GM19043 (cell line): ENCODE results near the gene STXBP6.

Experiments used
- ATAC-seq: cut with Tn5 transposase; IDR thresholded peaks from one replicate; pipeline ENCODE4 v1.9.1; 2021; ENCODE audit warnings: low read depth; ENCODE audit not compliant: unreplicated experiment

STXBP6 gene

DNA sequence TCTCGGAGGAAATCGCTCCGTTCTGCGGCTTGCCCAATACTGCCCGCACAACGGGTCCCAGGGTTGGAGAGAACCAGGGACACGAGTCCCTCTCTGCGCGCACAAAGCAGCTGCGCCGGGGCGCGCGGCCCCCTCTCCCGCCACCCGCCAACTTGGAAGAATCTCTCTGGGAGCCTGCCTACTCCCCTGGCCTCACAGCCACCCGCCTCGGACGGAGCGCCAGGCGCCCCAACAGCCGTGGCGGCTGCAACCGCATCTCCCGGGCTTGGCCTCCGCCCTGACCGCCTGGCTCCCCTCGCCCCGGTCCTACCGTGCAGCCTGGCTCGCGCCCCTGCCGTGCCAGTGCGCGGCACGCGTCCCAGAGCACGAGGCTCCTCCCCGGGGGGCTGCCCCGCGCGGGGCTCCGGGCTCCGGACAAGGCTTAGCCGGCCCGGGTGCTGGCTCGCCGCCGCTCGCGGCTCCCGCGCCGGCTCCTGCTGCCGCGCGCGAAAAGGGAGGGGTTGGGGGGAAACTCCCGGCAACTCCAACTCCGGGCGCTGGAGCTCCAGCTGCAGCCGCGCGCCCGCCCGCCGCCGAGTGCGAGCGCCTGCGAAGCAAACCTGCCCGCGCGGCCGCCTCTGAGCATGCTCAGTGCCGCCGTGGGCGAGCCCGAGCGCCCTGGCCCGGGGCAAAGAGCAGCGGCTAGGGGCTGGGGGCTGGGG is at the start of gene STXBP6:
Gene STXBP6 (minus strand): TSS at position 580 of the 701 bp plus-strand sequence. CDS start 75,329 bp downstream, outside the sequence.
- no peak for ATAC-seq

DNA sequence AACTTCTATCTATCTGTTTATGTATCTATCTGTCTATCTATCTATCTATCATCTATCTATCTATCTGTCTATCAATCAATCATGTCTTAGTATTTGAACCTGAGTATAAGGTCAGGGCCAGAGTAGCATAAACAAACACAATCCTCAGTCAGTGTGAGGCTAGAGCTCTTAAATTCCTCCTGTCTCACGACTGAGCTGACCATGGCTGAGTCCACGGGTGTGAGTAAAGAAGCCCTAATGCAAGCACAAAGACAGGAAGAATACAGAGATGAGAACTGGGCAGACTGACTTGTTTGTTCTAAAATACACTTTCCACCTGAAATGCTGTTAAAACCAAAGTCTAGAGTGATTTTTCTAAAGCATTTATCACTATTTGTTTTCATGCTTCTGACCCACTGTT is 47.2 kb upstream of the STXBP6 start:
- ATAC-seq, result no peak

DNA sequence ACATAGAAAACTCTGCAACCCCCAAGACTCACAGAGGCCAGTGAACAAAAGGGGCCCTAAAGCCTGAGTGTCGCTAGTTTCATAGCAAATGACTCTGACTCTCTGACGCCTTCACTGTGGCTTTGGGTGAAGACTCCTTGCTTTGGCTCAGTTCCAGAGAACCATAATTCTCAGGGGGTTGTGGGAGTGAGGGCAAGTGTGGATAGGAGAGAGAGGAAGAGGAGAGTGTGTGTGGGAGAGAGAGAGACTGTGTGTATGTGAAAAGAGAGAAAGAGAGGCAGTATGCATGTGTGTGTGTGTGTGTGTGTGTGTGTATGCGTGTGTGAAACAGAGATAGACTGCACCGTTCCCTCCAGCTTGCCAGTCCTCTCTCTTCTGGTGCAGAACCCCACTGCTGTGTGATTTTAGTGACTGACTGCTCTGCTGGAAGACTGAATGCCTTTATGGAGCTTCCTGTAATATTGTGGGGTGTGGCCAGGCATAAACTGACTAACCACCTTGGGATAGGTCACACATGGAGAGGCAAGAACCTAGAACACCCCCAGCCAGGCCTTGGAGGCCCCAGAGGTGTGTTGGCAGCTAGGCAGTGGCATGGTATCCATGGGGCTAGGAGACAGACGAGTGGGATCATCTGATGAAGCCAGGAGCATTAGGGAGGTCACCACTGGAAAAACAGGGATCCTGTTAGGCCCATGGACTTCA is 45.9 kb upstream of the STXBP6 start:
- no peak for ATAC-seq

DNA sequence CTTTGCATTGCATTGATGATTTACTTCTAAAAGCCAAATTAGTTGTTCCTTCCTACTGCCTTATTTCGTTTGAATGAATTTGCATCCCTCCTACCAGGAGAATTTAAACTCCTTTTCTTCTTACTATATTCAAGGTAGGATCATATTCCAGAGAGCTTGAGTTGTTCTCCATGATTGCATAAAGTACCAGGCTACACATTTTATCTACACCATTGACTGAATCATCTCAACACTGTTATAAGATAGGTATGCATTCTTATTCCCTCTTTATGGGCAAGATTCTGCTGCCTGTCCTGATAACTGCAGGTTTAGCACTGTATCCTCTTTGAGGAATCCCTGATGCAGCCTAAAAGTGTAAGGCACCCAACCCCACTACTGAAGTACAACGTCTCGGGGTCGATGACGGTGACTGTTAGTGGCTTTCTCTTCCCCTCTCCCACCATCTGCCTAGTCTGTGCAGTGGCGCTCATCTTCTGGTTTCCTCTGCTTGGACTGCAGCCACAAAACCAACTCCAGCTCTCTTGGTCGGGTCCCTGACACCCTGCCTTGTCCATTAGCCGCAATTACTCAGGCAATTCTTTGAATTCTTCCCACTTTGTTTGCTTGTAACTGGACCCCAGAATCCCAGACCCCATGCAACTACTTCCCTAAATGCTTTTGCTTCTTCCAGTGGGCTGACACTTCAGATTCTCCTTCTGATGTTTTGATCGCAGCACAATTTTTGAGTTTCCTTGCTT is 44.4 kb upstream of the STXBP6 start:
- ATAC-seq, result no peak

DNA sequence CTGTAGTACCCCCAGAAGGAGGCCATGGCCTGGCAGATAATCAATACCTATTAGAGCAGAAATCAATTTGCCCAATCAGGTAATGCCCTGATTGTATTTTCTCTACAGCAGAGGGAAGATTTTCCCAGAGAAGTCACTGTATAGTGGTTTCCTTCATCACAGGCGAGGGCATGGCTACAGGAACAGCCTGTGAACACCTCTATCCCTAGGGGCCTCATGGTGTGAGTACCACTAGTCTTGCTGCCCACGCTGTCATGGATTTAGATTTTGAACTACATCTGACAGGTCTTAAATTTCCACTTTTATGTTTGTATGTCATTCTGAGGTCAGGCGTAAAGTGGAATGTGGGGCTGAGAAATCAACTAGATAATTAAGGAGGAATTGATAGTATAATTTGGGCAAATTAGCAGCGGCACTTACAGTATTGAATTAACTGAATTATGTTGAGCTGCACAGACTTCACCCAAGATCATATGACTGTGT is 42.4 kb upstream of the STXBP6 start:
- ATAC-seq, result no peak

DNA sequence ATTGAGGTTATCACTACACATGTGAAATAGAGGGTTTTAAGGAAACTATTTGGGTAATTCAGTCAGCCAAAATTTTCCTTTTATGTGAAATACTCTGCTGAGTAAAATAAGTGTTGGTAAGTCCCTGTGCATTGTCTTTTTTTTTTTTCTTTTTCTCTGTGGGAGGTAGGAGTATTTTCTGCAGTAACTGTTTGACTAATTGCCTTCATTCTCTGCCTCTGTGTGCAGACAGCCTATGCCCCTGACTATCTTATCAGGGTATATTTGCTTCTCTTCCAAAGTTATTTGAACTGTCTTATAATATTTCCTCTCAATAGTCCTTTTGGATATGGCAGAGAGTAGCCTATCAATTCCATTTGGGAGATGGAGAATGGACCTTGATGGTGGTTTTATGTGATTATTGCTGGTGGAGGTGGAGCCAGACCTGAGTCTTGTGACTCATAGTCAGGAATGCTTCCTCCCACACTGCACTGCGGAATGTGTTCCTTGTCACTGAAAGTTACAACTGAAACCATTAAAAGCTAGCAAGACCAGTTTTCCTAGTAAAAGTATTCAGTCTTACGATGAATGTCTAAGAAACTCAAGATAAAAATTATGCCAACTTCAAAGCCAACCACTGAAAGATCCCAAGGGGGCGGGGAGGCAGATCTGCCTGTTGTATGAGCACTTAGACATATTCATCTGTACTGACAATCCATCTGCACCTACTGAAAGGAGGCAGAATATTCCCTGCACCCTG is 40.9 kb upstream of the STXBP6 start:
- no peak for ATAC-seq

DNA sequence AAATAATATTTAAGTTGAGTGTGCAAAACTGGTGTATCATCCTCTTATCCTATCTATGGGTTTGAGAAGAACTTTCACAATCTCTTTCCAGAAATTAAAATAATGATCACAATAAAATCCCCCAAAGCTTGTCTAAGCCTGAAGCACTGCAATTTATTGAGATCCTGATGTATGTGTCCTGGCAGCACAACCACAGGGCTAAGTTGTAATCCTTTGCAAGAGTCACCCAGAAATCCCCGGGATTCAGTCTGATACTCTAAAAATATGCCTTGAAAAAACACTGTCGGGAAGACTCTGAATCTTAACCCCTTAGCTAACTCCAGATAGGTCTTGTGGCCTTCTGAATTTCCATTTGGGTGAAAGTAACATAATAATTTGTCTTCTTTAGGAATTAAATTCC is 40.3 kb upstream of the STXBP6 start:
- ATAC-seq, result no peak

DNA sequence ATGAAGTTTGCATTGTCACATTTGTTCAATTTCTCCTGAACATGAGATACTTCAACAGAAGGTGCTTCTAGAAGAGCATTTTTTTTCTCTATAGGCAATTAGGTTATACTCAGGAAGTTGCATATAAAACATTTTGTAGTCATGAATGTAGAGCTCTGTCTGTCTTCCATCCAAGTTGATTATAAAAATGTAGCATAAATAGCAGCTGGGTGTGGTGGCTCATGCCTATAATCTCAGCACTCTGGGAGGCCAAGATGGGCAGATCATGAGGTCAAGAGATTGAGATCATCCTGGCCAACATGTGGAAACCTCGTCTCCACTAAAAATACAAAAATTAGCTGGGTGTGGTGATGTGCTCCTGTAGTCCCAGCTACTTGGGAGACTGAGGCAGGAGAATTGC is 39.5 kb upstream of the STXBP6 start:
- ATAC-seq, result no peak

DNA sequence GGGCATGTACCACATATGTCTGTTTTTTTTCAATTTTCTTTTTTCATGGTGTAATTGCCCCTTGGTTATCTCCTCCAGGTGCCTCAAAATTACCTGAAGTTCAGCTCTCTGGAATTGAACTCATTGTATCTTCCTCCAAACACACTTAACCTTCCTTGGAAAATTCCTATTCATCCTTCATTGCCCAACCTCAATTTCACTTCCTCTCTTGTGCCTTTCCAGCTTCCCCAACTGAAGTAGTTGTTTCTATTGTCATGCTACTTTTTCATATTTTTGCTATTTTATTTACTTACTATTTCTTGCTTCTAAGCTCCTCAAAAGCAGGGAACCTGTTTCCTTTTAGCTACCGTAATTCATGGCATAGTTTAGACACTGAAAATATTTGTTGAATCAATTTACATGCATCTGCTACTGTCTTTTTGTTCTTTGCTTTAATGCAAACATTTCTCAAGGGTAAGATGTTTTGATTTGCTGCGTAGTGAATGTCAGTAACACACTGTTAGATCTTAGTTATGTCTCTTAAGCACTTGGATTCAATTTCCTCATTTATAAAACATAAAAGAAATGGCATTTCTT is 37.0 kb upstream of the STXBP6 start:
- ATAC-seq, result no peak

DNA sequence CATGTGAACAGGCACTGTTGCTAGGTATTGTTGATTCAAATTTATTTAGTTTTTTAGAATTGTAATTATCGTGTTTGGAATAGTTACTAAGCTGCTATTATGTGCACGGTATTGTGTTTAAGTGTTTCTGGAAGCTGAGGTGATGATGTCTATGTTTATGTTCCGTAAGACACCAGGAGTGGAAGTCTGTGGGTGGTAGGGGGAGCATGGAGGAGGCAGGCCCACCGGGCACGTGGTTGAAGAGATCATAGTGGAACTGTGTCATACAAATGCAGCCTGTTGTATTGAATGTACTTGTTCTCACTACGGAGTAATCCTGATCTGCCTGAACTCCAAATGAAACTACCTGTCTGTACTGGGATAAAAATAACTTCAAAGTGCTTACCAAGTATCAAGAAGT is 36.1 kb upstream of the STXBP6 start:
- ATAC-seq, result no peak

DNA sequence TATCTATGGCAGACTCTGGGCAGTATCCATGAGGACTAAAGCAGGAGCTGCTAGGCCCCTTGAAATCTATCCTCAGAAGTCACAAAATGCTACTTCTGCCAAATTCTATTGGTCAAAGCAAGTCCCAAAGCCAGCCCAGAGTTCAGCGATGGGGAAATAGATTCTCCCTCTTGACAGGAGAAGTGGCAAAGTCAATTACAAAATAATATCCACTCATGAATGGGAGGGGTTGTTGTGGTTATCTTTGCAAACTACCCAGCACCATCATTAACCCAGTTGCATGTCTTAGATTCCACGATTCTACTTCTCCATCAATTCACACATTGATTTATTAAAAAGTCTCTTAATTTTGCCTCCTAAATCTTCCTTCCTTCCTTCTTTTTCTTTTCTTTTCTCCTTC is 30.7 kb upstream of the STXBP6 start:
- no peak for ATAC-seq

DNA sequence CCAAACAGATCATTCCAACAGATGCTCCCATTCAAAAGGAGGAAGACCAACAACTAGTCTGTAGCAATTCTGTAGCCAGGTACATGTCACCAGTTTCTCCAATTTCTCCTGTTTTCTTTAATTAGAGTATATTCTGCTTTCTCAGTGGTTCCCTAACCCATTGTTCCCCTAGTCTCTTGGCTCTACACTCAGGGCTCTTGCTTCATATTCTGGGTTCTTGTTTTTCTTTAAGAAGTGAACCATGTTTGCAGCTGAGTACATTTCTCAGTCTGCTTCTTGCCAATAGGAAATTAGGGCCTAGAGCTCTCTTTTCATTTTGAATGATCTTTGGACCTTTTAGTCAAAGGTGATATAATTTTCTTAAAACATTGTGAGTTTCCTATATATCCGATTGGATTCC is 29.4 kb upstream of the STXBP6 start:
- ATAC-seq, result no peak

DNA sequence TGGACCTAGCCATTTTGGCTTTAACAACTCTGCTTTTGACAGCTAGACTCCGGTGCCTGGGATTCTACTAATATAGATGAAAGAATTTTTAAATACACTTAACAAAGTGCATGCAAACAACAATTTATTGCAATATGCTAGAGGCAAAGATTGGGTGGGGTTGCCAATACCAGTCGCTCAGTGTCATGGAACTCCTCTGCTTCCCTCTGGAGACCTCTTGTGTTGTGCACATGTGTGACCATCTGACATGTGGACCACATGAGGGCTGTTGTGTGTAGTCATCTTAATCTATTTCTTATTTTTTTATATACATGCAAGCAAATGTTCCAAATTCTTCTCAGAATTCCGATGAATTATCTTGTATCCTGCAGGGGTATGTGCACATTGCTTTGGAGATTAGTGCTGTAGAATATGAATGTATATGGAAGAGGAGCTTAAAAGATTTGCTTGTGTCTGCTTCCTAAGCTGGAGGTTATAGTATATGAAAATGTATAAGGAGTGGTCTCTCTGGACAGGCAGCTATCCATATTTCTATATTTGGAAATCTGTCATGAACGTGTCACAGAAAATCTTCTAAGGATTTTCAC is 24.2 kb upstream of the STXBP6 start:
- no peak for ATAC-seq

DNA sequence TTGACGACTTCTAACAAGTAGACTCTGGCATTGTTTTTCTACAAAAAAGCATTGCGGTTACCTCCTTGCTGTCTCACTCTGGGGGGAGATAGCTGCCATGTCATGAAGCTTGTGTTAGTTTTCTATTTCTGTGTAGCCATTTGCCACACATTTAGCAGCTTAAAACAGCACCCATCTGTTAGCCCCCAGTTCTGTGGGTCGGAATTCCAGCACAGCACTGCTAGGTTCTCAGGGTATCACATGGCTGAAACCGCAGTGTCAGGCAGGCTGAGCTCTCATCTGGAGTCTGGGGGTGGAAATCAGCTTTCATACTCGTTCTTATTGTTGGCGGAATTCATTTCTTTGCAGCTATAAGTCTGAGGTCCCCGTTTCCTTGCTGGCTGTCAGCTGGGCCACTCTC is 19.9 kb upstream of the STXBP6 start:
- ATAC-seq, result no peak

DNA sequence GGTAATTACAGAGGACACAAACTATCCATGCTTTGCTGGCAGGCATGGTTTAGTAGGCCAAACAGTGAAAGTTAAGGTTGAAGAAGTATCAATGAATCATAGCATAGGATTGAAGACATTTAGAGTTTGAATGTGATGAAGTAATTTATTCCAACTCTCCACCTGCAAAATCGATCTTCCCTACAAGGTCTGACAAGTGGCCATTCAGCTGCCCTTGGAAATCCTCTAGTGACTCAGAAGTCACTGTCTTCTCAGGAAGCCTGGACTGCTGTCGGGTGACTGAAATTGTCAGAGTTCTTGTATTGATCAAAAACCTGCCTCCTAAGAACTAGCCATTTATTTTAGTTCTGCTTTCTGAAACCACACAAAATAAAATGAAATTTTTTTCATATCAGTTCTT is 17.7 kb upstream of the STXBP6 start:
- no peak for ATAC-seq

DNA sequence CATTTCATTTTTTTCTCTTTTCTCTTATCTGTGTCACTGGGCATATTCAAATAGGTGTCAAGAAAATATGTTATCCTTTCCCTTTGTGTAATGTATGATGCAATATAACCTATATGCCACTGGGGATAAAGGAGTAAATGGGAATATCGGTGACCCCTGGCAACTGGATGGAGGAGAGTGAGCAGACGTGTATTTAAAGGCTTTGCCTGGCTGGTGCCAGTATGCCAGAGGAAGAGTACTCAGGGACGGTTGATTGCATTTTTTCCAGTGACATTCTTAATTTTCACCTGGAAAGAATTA is 12.0 kb upstream of the STXBP6 start:
- no peak for ATAC-seq

DNA sequence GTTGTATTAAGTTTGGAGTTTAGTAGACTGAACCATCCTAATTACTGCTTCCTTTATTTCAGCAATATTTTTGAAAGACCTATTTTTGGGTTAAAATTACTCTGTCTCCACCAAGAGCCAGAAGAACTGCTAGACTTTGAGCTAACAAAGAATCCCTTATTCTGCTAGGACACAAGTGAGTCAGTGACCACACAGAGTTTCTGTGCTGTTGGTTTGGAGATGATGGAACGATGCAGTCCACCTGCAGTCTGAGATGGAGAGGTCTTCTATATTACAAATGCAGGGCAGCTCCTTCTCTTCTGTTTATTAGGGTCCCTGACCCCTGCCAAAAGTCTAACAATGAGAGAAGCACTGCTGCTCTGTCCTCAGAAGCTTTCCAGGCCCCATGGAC is 6.7 kb upstream of the STXBP6 start:
- no peak for ATAC-seq

DNA sequence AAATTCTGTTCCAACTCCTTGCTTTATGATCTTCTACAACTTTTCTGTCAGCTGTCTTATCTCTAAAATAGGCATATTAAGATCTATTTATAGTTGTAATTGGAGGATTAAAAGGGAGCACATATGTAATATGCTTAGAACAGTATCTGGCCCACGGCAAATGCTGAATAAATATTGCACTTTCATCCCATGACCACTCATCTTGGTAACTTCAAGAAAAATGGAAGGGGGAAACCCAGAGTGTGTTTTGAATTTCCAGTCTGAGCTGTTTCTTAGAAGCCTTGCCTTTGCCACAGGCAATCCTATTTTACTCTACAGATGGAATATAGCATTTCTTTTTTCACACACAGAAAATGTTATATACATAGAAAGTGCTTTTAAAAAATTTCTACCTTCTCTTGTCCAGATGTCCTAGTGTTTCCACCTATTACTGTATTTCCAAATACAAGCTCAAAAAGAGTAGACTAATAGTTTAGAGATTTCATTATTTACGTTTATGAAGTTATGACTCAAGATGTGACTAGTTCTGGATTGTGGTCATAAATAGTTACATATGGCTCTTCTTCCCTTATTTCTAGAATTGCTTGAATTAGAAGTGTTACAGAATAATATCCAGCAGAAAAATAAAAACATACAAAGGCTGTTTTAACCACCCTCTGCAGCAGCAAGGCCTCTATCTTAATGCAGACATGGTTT is 6.2 kb upstream of the STXBP6 start:
- ATAC-seq, result no peak

DNA sequence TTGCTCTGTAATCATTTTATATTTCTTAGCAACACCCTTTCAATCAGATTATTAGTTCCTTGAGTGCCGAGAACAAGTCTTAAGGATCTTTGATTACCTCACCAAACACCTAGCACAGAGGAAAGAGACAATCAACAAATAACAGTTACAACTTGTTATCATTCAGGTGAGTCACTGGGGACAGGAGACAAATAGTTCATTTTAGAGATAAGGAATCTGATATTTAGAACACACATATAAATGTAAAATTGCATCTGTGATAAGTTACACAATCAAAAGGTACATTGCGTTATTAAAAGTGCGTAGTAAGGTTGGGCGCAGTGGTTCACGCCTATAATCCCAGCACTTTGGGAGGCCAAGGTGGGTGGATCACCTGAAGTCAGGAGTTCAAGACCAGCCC is 5.1 kb upstream of the STXBP6 start:
- ATAC-seq, result no peak

DNA sequence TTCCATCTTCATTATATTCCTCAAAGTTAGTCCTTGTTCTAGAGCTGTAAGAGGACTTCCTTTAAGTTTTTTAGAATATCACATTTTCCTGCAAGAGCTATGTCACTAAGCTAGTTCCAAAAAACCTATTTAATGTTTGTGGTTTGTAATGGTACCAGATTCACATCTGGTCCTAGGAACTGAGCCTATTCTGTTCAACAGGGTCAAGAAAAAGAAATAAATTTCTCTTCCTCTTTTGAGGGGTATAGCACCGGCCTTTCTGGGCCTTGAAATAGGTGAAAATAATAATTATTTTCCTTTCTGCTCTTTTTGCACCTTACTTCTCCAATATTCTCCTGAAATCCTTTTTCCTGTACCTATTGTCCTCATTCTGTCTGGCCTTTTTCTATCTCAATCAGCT is 3.6 kb upstream of the STXBP6 start:
- ATAC-seq, result no peak
